GM06990 (cell line): Measurements from ENCODE around the gene LRRC7.

Experiments
- DNase-seq: peaks from one replicate; pipeline ENCODE4 v3.0.0-alpha.2; 2011; ENCODE audit not compliant: insufficient read length; ENCODE audit errors: extremely low read depth
- H3K27me3 ChIP-seq: replicated peaks from 2 replicates; pipeline ENCODE4 v1.6.0; 2011; ENCODE audit warnings: low read length; ENCODE audit not compliant: control insufficient read depth, insufficient read depth
- H3K36me3 ChIP-seq: 2 replicates; pipeline ENCODE4 v1.5.1; 2011; ENCODE audit warnings: low read length; ENCODE audit not compliant: control insufficient read depth, insufficient read depth
- H3K4me3 ChIP-seq: replicated peaks from 2 replicates; pipeline ENCODE4 v1.5.1; 2011; ENCODE audit warnings: low read depth, mild to moderate bottlenecking, control low read depth, low read length
- CTCF ChIP-seq: IDR thresholded peaks from 2 replicates; pipeline ENCODE4 v1.5.1; 2011; ENCODE audit warnings: low read length, control low read depth, mild to moderate bottlenecking, inconsistent platforms; ENCODE audit not compliant: insufficient read depth, poor library complexity, severe bottlenecking

LRRC7 gene

GRCh38 chr1:69673321-69673720, 105.6 kb downstream of the LRRC7 start:
- no peaks in the 10 kb centered on the region for H3K36me3 ChIP-seq
- DNase-seq = no peak
- TF ChIP-seq CTCF = no peak
- H3K27me3 ChIP-seq = no peaks in the 10 kb centered on the region
- H3K4me3 ChIP-seq = no peak overlapping the region

- H3K27me3 ChIP-seq = no peaks in the 10 kb centered on the region
- TF ChIP-seq CTCF = no peak
- H3K4me3 ChIP-seq = no peak overlapping the region
- DNase-seq = no peak
- no peaks in the 10 kb centered on the region for H3K36me3 ChIP-seq
Measured at GRCh38 chr1:69679965-69680364, 112.2 kb downstream of the LRRC7 start.

- no peaks in the 10 kb centered on the region for H3K27me3 ChIP-seq
- TF ChIP-seq CTCF = no peak
- H3K36me3 ChIP-seq = no peaks in the 10 kb centered on the region
- no peak for DNase-seq
- no peak overlapping the region for H3K4me3 ChIP-seq
Measured at GRCh38 chr1:69686367-69686984, 118.8 kb downstream of the LRRC7 start.

DNA sequence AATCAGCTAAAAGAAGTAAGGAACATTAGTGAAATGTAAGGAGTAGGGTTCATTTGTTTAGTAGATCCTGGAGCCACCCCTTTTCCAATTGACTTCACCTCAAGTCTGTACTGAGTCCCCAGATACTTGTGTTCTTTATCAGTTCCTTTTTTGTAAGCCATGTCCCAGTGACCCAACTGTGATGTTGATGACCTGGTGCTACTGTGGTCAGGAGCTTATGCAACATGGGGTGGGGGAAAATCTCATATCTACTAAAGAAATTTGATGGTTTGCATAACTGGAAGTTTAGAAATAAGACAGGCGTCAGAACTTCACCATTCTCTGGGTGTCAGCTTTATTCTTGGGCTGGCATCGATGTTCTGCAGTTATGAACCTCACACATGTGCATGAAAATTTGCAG, 120.5 kb downstream of the LRRC7 start:
- no peak overlapping the region for H3K4me3 ChIP-seq
- TF ChIP-seq CTCF = no peak
- H3K36me3 ChIP-seq = no peaks in the 10 kb centered on the region
- no peaks in the 10 kb centered on the region for H3K27me3 ChIP-seq
- no peak for DNase-seq

DNA sequence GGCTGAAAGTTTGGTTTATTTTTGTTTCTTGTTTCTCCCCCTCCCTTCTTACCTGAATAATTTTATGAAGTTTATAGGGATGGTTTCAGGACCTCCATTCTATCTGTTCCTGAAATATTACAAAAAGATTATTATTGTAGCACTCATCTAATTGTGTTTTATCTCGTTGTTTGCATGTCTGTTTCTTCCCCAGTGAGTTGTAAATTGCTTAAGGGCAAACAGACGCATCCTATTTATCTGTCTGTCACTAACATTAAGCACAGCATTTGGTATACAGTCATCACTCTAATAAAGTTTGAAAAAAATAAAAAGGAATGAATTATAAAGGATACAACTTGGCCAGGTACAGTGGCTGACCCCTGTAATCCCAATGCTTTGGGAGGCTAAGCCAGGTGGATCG, 123.5 kb downstream of the LRRC7 start:
- no peak for DNase-seq
- Histone ChIP-seq H3K36me3 (no peaks in the 10 kb centered on the region), H3K27me3 (no peaks in the 10 kb centered on the region), H3K4me3 (no peak overlapping the region)
- no peak for TF ChIP-seq CTCF
